Measurements from ENCODE around the gene ARFIP1.
"Not testable (repeated sequence)": the region's sequence is repeated elsewhere in the genome, so short reads cannot be mapped to it uniquely, and the experiment has no call there.

ARFIP1 gene

GRCh38 chr4:152848508-152848907, 68.8 kb downstream of the ARFIP1 start:
- no peak for DNase-seq

- no peak for DNase-seq
Measured at GRCh38 chr4:152849350-152849749, 69.6 kb downstream of the ARFIP1 start.

- DNase-seq, result peak; percentile 23 to 28
Measured at GRCh38 chr4:152850377-152850776, 70.6 kb downstream of the ARFIP1 start.

GRCh38 chr4:152851226-152851625, 71.5 kb downstream of the ARFIP1 start:
- no peak for DNase-seq

- DNase-seq, result no peak
Measured at GRCh38 chr4:152853293-152853692, 73.5 kb downstream of the ARFIP1 start.

- not testable (repeated sequence) for DNase-seq
Measured at GRCh38 chr4:152854016-152854415, 74.3 kb downstream of the ARFIP1 start.

GRCh38 chr4:152856960-152857359, 77.2 kb downstream of the ARFIP1 start:
- DNase-seq, result no peak

GRCh38 chr4:152858934-152859333, 79.2 kb downstream of the ARFIP1 start:
- DNase-seq, result no peak

- no peak for DNase-seq
Measured at GRCh38 chr4:152860046-152860445, 80.3 kb downstream of the ARFIP1 start.

GRCh38 chr4:152862608-152863007, 82.9 kb downstream of the ARFIP1 start:
- no peak for DNase-seq

- no peak for DNase-seq
Measured at GRCh38 chr4:152864361-152864760, 84.6 kb downstream of the ARFIP1 start.

GRCh38 chr4:152866432-152866993, 86.8 kb downstream of the ARFIP1 start:
- not testable (repeated sequence) for DNase-seq

- DNase-seq, result no peak
Measured at GRCh38 chr4:152870606-152871005, 90.9 kb downstream of the ARFIP1 start.

- DNase-seq, result no peak
Measured at GRCh38 chr4:152875261-152875660, 95.5 kb downstream of the ARFIP1 start.

GRCh38 chr4:152877868-152878267, 98.1 kb downstream of the ARFIP1 start:
- no peak for DNase-seq

GRCh38 chr4:152880263-152880662, 100.5 kb downstream of the ARFIP1 start:
- DNase-seq, result no peak

- DNase-seq, result no peak
Measured at GRCh38 chr4:152881974-152882373, 102.2 kb downstream of the ARFIP1 start.

GRCh38 chr4:152885185-152885584, 105.4 kb downstream of the ARFIP1 start:
- no peak for DNase-seq

- no peak for DNase-seq
Measured at GRCh38 chr4:152886201-152886600, 106.4 kb downstream of the ARFIP1 start.

GRCh38 chr4:152887981-152888380, 108.2 kb downstream of the ARFIP1 start:
- no peak for DNase-seq

- no peak for DNase-seq
Measured at GRCh38 chr4:152892974-152893373, 113.2 kb downstream of the ARFIP1 start.

- no peak for DNase-seq
Measured at GRCh38 chr4:152894673-152895072, 114.9 kb downstream of the ARFIP1 start.

- no peak for DNase-seq
Measured at GRCh38 chr4:152896811-152897210, 117.1 kb downstream of the ARFIP1 start.

- not testable (repeated sequence) for DNase-seq
Measured at GRCh38 chr4:152898133-152898532, 118.4 kb downstream of the ARFIP1 start.

- DNase-seq, result no peak
Measured at GRCh38 chr4:152898606-152899005, 118.9 kb downstream of the ARFIP1 start.

GRCh38 chr4:152900395-152900794, 120.6 kb downstream of the ARFIP1 start:
- no peak for DNase-seq

All from activated CD4-positive, alpha-beta T cell treated with anti-CD3 and anti-CD28 coated beads, Interleukin-2, amount 50 U/mL, for 4 hours (primary cell).